Stimulated activated CD8-positive, alpha-beta memory T cell treated with anti-CD3 and anti-CD28 coated beads, Interleukin-7, amount 100 ng/mL, for 4 hours (primary cell): ENCODE measurements around the gene SKIL.
"Not testable (repeated sequence)": the region's sequence is repeated elsewhere in the genome, so short reads cannot be mapped to it uniquely, and the experiment has no call there.

ENCODE experiments used
- DNase-seq, 2 donors: peaks; one replicate each; pipeline ENCODE4 v3.0.0-alpha.2; 2020; ENCODE audit warnings: low read depth in 2 of 2

Gene SKIL, protein sequence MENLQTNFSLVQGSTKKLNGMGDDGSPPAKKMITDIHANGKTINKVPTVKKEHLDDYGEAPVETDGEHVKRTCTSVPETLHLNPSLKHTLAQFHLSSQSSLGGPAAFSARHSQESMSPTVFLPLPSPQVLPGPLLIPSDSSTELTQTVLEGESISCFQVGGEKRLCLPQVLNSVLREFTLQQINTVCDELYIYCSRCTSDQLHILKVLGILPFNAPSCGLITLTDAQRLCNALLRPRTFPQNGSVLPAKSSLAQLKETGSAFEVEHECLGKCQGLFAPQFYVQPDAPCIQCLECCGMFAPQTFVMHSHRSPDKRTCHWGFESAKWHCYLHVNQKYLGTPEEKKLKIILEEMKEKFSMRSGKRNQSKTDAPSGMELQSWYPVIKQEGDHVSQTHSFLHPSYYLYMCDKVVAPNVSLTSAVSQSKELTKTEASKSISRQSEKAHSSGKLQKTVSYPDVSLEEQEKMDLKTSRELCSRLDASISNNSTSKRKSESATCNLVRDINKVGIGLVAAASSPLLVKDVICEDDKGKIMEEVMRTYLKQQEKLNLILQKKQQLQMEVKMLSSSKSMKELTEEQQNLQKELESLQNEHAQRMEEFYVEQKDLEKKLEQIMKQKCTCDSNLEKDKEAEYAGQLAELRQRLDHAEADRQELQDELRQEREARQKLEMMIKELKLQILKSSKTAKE

DNA sequence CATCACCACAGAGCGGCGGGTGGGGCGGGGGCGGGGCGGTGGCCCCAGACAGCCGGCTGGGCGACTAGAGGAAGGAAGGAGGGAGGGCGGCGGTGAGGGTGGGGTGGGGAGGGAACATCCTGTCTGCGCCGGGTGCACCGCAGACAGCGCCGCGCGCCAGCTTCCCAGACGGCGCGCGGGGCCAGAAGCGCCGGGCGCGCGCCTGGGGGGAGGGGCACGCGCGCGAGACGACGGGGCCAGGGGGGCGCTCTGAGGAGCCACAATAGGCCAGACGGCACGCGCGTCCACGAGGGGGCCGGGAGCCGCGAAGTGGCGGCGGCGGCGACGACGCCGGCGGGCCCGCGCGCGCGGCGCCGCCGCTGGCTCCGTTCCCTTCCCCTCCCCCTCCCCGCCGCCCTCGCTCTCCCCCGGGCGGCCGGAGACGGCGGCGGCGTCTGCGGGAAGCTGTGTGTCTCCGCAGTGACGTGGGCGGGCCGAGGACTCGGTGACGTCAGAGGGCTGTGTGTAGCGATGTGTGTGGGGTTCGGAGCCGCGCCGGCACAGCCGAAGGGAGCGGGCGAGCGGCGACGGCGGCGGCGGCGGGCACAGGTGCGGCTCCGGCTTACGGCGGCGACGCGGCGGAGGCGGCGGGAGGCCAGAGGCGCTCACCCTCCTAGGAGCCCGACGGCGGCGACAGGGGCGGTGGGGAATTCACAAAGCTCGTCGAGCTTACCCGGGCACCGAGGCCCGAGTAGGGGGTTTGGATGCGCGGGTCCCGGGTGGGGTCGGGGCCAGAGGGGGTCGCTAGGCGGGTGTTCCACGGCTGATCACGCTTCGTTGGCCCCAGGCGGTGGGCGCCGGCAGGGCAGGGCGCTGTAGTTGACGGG is at the start of gene SKIL:
Gene SKIL, plus strand, starts transcription at position 540 of the 866 bp plus-strand sequence. CDS start 2,617 bp downstream, outside the sequence.
- DNase-seq, result peak; percentile 94 to 96

DNA sequence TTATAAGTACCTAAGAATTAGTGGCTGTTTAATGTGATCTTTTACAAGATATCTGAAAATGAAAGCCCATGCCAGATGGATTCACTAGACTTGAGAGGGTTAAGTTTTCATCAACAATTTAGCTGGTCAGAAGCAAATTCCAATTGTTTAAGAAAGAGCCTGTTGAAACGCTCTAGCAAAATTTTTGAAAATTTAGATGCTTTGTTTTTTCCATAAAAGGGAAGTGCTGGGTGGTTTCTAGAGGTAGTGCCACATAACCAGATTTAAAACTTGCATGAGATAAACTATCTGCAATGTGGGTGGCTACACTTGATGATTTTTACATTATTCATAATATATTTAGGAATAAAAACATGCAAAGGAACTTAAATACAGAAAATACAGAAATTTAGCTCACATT is 48.5 kb upstream of the SKIL start:
- no peak for DNase-seq

DNA sequence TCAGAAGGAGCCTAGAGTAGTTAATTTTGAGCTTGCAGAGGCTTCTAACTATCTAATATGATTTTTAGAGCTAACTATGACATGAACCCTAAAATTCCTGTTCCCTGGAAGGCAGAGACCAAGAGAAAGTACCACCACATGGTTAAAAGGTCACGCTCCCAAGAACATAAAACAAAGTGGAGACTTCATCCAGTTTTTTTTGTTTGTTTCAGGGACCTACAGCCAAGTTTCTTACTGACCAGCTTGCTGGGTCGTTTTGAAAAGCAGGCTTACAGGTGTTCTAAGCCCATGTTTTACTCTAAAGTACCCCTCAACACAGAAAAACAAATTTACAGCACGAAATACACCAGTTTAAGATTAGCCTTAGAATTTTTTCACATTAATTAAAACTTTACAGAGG is 39.6 kb upstream of the SKIL start:
- no peak for DNase-seq

DNA sequence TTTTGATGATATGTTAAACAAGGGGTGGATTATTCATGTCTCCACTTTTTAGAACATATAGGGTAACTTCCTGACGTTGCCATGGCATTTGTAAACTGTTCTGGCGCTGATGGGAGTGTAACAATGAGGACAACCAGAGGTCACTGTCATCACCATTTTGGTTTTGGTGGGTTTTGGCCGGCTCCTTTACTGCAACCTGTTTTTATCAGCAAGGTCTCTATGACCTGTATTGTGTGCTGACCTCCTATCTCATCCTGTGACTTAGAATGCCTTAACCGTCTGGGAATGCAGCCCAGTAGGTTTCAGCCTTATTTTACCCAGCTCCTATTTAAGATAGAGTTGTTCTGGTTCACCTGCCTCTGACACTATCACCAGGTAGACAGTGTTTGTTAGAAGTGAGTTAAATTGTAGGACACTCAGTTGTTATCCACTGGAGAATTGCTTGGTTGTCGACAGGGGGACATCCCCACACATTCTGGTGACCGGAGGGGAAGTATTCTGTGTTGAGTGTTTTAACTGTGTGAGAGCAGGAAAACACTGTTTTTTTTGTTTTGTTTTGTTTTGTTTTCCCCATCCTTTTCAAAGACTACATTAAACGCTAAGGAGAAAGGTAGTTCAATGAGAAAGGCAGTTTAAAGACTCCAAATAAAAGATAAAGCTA is 36.9 kb upstream of the SKIL start:
- DNase-seq, result no peak

DNA sequence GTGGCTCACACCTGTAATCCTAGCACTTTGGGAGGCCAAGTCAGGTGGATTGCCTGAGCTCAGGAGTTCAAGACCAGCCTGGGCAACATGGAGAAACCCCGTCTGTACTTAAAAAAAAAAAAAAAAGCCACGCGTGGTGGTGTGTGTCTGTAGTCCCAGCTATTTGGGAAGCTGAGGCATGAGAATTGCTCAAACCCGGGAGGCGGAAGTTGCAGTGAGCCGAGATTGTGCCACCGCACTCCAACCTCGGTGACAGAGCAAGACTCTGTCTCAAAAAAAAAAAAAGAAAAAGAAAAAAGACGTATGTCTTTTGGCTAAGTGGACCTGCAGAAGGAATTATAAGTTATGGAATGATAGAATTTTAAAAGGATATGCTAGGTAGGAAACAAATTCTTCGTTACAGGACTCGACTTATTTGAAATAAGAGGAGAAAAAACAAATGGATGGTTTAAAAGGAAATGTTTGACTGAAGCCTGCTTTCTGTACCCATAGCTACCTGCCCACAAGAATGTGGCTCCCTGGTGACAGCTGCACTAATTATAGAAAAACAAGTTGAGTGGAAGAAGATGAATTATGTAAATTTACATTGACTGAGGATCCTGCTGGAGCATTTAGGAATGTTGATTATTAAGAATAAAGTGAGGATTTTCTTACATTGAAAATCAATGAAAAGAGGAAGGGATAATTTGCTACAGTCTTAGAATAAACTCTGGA is 36.0 kb upstream of the SKIL start:
- no peak for DNase-seq

DNA sequence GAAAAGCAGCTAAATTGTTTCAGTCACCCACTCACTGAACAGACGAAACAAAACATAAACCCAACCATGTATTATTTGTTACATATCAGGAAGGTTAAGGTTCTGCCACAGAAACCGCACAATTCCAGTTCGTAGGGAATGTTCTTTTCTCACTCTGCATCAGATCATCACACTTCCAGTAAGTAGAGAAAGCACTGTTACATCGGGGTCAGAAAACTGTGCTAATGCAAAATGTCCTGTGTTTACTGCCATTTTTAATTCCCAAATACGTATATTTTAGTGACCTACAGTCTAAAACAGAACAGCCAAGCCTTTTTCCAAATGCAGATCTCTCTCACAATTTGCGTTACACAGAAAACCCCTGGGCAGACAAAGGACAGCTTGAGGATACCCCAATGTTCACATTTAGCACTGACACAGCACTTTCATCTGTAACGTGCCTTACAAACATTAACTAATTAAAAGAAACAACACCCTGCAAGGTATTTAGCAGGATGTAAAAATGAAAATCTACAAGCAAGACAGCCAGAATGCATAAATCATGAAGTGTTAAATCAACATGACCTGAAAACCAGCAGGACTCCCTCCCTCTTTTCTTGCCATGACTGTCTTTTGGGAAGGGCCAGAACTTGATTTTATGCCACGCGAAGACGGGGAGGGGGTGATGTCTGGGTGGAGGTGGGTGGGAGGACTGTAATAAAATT is 34.8 kb upstream of the SKIL start:
- no peak for DNase-seq

DNA sequence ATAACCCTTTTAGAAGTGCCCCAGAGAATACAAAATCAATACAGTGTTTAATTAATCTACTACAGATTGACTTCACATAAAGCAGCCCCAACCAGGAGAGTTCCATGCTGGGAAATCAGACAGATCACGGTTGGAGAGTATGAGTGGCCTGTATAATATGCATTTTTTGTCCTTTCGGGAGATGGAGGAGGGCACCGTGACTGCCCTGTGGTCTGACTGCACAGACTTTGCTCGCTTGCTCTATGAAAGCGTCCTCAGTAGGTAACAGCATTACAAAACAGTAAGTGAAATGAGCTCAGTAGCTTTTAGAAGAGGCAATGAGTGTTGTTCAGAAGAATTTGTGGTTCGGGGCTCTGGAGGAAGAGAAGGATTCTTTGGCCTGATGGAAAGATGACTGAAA is 34.2 kb upstream of the SKIL start:
- DNase-seq, result no peak

DNA sequence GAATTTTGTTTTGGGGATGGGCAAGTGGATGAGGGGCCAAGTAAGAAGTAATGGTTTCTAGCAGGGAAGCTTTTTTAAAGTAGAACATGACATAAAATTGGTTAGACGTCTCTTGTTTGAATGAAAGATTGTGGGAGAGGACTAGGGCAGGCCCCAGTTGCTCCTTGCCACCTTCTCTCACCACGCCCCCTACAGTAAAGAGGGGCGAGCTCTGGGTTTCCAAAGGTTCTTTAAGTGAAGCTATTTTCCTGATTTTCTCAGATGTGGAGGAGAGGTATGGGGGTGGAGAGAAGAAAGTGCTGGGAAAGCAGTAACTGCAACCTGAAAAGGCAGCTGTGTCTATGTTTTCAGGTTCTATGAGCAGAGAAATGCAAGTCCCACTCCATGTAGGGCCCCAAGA is 32.6 kb upstream of the SKIL start:
- no peak for DNase-seq

DNA sequence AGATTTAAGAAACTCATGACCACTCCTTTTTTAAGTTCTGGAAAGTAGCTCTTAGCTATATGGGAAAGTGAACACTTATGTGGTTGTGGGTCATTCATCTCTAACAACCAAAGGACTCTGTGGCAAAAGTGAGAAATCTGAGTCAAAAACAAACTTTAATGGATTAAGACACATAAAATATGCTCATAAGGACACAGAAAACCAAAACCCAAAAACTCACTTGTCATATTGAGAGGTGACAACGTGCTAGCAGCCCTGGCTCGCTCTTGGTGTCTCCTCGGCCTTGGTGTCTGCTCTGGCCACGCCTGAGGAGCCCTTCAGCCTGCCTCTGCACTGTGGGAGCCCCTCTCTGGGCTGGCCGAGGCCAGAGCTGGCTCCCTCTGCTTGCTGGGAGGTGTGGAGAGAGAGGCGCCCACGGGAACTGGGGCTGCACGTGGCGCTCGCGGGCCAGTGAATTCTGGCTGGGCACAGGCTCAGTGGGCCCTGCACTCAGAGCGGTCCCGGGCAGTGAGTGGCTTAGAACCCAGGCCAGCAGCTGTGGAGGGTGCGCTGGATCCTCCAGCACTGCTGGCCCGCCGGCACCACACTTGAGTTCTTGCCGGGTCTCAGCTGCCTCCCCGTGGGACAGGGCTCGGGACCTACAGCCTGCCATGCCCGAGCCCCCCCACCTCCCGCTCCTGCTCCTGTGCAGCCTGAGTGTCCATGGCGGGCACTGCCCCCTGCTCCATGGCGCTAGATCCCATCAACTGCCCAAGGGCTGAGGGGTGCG is 30.3 kb upstream of the SKIL start:
- no peak for DNase-seq

DNA sequence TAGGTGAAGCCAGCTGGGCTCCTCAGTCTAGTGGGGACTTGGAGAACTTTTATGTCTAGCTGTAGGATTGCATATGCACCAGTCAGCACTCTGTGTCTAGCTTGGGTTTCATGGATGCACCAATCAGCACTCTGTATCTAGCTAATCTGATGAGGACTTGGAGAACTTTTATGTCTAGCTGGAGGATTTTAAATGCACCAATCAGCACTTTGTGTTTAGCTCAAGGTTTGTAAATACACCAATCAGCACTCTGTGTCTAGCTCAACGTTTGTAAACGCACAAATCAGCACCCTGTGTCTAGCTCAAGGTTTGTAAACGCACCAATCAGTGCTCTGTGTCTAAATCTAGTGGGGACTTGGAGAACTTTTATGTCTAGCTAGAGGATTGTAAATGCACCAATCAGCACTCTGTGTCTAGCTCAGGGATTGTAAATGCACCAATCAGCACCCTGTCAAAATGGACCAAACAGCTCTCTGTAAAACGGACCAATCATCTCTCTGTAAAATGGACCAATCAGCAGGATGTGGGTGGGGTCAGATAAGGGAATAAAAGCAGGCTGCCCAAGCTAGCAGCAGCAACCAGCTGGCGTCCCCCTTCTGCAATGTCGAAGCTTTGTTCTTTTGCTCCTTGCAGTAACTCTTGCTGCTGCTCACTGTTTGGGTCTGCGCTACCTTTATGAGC is 29.5 kb upstream of the SKIL start:
- DNase-seq, result not testable (repeated sequence)

DNA sequence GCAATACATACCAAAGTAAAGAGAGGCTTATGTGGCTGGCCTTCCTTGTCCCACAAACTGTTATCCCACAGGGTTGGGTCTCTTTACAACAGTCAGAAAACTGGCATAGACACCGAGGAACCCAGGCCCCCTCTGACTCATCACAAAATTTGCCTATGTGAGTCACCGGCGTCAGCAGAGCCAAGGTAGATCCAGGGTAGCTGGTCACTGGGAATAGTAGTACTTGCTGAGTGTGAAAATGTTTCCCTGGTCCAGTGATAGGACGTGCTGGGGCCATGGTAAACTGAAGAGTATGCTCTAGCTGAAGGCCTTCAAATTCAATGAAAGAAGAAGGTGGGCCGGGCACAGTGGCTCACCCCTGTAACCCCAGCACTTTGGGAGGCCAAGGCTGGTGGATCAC is 27.1 kb upstream of the SKIL start:
- no peak for DNase-seq

DNA sequence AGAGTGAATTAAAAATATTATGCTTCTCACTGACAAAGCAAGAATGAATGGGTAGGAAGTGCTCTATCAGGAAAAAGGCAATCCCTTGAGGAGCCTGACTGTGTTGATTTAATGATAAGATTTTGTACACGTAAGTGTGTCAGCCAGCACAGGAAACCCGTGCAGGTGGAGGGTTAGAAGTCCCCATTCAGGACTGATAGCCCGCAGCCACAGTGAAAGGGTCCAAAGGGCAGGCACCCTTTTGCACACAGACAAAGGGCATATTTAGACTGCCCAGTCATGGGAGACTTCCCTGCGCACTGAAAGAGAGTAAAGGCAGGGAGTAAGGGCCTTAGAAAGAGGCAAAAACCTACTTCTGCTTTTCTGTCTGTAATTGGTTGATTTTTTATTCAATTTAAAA is 26.4 kb upstream of the SKIL start:
- no peak for DNase-seq

DNA sequence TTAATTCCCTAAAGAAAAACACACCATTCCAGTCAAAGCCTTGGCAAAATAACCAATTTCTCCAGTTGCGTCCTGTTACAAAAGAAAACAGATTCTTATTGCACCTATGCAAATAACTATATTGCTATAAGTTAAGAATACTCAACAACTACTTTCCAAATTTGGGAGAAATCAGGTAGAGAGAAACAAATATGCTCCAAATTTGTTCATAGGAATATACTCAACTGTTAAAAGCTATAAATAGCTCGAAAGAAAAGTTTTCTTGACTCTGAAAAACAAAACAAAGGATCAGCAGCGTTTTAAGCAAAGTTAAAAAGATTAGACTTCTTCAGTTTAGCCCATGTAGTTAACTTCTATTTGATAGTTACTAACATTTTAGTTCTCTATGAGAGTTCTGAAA is 20.1 kb upstream of the SKIL start:
- DNase-seq, result no peak

DNA sequence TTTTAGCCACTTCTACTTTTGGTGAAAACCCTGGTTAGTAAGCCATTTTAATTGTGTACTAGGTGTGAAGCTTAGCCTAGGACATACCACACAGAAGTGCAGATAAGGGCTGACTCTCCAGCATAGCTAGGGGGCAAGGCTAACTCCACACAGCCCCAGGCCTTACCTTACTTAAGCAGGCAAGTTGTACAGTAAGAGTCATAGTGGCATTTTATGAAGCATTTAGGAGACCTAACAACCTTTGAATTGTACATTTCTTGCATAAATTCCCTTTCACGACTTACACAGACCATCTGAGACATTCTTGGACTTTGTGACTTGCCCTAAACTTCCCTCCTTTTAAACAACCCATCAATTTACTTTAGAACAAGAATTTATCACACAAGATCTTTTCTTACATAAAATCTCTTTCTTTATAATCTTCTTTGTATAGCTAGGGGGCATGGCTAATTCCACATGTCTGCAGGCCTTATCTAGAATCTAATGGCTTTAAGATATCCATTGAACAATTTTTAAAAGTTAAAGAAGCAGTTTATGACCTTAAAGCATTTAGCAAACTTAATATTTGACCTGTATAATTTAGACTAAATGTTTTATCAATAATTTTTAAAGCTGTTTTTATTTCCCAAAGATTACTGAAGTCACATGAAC is 18.7 kb upstream of the SKIL start:
- no peak for DNase-seq

DNA sequence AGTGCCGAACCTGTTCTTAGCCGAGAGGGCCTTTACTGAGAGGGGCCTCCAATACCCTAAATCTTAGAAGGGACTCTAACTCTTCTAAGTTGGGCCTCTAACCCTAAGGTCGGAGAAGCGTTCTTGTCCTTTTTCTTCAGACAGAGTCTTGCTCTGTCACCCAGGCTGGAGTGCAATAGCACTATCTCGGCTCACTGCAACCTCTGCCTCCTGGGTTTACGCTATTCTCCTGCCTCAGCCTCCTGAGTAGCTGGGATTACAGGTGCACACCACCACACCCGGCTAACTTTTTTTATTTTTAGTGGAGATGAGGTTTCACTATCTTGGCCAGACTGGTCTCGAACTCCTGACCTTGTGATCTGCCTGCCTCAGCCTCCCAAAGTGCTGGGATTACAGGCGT is 15.2 kb upstream of the SKIL start:
- not testable (repeated sequence) for DNase-seq

DNA sequence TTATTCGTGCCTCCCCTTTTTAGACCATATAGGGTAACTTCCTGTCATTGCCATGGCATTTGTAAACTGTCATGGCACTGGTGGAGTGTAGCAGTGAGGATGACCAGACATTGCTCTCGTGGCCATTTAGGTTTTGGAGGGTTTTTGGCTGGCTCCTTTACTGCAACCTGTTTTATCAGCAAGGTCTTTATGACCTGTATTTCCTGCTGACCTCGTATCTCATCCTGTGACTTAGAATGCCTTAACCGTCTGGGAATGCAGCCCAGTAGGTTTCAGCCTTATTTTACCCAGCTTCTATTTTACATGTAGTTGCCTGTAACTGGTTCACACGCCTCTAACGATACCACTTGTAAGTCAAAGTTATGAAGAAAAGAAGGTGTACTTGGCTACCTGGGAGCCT is 13.7 kb upstream of the SKIL start:
- DNase-seq, result not testable (repeated sequence)

DNA sequence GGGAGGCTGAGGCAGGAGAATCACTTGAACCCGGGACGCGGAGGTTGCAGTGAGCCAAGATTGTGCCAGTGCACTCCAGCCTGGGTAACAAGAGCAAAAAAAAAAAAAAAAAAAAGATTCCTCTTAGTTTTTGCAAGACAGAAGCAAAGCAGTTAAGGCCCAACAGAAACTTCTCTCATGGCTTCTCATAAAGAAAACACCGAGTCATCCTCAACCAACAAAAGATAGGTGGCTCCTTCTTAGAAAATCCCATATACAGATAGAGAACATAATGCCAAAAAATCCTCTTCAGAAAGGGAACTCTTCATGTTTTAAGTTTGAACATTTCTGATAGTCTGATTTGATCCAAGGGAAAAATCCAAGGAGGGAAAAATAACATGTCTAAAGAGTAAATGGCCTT is 12.5 kb upstream of the SKIL start:
- no peak for DNase-seq

DNA sequence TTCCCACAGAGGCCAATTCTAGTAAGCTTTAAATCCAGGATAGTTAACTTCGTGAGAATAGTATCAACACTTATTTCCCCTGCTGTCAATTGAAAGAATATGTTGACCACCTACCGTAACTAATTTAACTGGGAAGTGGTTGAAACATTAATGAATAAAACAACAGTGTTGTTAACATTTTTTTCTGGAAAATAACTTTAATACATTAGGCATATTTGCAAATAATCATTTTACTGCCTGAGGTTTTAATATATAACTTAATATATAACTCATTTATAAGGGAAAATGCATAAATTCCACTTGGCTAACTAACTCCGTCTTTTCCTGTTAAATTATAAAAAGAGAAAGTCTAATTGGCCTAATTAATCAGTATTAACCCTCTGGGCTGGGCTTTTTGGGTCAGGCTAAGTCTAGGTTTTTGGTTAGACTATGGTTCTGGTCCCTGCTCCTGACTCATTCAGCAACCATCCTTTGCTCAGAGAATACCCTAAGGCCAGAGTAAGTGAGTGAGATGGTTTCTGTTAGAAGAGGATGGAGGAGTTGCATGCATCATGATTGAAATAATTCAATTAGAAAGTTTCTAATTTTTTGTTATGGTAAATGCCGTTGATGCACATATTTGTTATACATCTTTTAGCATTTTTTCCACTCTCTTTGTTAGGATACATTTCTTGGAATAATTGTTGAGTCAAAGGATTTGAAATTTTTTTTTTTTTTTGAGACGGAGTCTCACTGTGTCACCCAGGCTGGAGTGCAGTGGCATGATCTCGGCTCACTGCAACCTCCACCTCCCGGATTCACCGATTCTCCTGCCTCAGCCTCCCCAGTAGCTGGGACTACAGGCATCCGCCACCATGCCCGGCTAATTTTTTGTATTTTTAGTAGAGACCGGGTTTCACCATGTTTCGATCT is 10.8 kb upstream of the SKIL start:
- no peak for DNase-seq
